Fibroblast of the aortic adventitia (primary cell): ENCODE data around the gene PARP8. TPM values are rescaled to one million over a fixed set of nuclear protein-coding genes. Genes with fewer than 3 reads are reported as not detected.

ENCODE experiments used
- DNase-seq: peaks from one replicate; pipeline ENCODE4 v3.0.0-alpha.2; 2010; ENCODE audit warnings: low read depth
- H3K4me3 ChIP-seq: 2 replicates; pipeline ENCODE4 v1.5.1; 2011; ENCODE audit warnings: low read depth, mild to moderate bottlenecking, control low read depth, low read length, moderate library complexity
- CTCF ChIP-seq: IDR thresholded peaks from 2 replicates; pipeline ENCODE4 v1.5.1; 2011; ENCODE audit warnings: mild to moderate bottlenecking, low read length, control low read depth, inconsistent platforms; ENCODE audit not compliant: insufficient read depth
- total RNA-seq: library from RNA; depleted of rRNA; stranded (reverse); fragments of >200 nt; gene quantifications from 2 replicates; pipeline ENCODE4 v1.2.3, GENCODE V29; 2012; ENCODE audit warnings: low replicate concordance

PARP8 gene
- total RNA-seq, 1 donor: 20.1 TPM

GRCh38 chr5:50866415-50866814, 200.0 kb downstream of the PARP8 start:
- no peak overlapping the region for H3K4me3 ChIP-seq
- no peak for DNase-seq
- no peak for TF ChIP-seq CTCF

GRCh38 chr5:50867140-50867539, 200.7 kb downstream of the PARP8 start:
- no peak for TF ChIP-seq CTCF
- no peak for DNase-seq
- H3K4me3 ChIP-seq: no peak overlapping the region

- H3K4me3 ChIP-seq: no peak overlapping the region
- no peak for TF ChIP-seq CTCF
- no peak for DNase-seq
Observed at GRCh38 chr5:50873595-50874277, 207.3 kb downstream of the PARP8 start.

- no peak overlapping the region for H3K4me3 ChIP-seq
- no peak for TF ChIP-seq CTCF
- no peak for DNase-seq
Observed at GRCh38 chr5:50874306-50875001, 208.0 kb downstream of the PARP8 start.

GRCh38 chr5:50875002-50875344, 208.5 kb downstream of the PARP8 start:
- no peak for TF ChIP-seq CTCF
- H3K4me3 ChIP-seq: no peak overlapping the region
- DNase-seq: no peak

- no peak for TF ChIP-seq CTCF
- no peak overlapping the region for H3K4me3 ChIP-seq
- DNase-seq: no peak
Observed at GRCh38 chr5:50878470-50878869, 212.0 kb downstream of the PARP8 start.
